Retinal pigment epithelial cell (primary cell): Measurements from ENCODE around the gene ASIC1.

Experiments
- DNase-seq: peaks from one replicate; pipeline ENCODE4 v3.0.0-alpha.2; 2010; ENCODE audit warnings: low read depth
- H3K4me3 ChIP-seq: 2 replicates; pipeline ENCODE4 v1.5.1; 2011; ENCODE audit warnings: mild to moderate bottlenecking, low read length, control low read depth, moderate library complexity
- CTCF ChIP-seq: conservative IDR thresholded peaks from 2 replicates; pipeline ENCODE4 v1.5.1; 2011; ENCODE audit warnings: low read depth, low read length, control low read depth, inconsistent platforms

The ASIC1 gene

GRCh38 chr12:50041062-50041860 lies 16.1 kb upstream of the ASIC1 start:
- TF ChIP-seq CTCF: no peak
- no peak for DNase-seq

GRCh38 chr12:50041962-50042361 lies 15.4 kb upstream of the ASIC1 start:
- H3K4me3 ChIP-seq: no peak overlapping the region
- DNase-seq: no peak
- TF ChIP-seq CTCF: no peak

More at GRCh38 chr12:50041062-50041860, 16.1 kb upstream of the ASIC1 start:
- no peak overlapping the region for H3K4me3 ChIP-seq

GRCh38 chr12:50042693-50043092 lies 14.7 kb upstream of the ASIC1 start:
- DNase-seq: no peak
- no peak for TF ChIP-seq CTCF

GRCh38 chr12:50043308-50043707 lies 14.1 kb upstream of the ASIC1 start:
- no peak for DNase-seq
- no peak overlapping the region for H3K4me3 ChIP-seq
- no peak for TF ChIP-seq CTCF

More at GRCh38 chr12:50042693-50043092, 14.7 kb upstream of the ASIC1 start:
- H3K4me3 ChIP-seq: no peak overlapping the region

- DNase-seq: no peak
- H3K4me3 ChIP-seq: no peak overlapping the region
- TF ChIP-seq CTCF: no peak
Measured at GRCh38 chr12:50043854-50044253, 13.5 kb upstream of the ASIC1 start.

- TF ChIP-seq CTCF: no peak
- no peak for DNase-seq
Measured at GRCh38 chr12:50047693-50048250, 9.6 kb upstream of the ASIC1 start.

More at GRCh38 chr12:50047693-50048250, 9.6 kb upstream of the ASIC1 start:
- no peak overlapping the region for H3K4me3 ChIP-seq
